ENCODE data around the gene ACVR1B.

The ACVR1B gene

GRCh38 chr12:51941604-51942003 lies 9.9 kb upstream of the ACVR1B start:
- TF ChIP-seq, protein P1, sequence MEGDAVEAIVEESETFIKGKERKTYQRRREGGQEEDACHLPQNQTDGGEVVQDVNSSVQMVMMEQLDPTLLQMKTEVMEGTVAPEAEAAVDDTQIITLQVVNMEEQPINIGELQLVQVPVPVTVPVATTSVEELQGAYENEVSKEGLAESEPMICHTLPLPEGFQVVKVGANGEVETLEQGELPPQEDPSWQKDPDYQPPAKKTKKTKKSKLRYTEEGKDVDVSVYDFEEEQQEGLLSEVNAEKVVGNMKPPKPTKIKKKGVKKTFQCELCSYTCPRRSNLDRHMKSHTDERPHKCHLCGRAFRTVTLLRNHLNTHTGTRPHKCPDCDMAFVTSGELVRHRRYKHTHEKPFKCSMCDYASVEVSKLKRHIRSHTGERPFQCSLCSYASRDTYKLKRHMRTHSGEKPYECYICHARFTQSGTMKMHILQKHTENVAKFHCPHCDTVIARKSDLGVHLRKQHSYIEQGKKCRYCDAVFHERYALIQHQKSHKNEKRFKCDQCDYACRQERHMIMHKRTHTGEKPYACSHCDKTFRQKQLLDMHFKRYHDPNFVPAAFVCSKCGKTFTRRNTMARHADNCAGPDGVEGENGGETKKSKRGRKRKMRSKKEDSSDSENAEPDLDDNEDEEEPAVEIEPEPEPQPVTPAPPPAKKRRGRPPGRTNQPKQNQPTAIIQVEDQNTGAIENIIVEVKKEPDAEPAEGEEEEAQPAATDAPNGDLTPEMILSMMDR (IDR thresholded peaks at IDR 0.05; ENCODE audit: insufficient read depth, low read length, missing control alignments): no peak
- POLR2A ChIA-PET: no interaction called here
- H3K4me3 ChIP-seq (ENCODE audit: low read depth, low read length): no peak overlapping the region
- no peak for DNase-seq (ENCODE audit: low read depth, low spot score)
- CTCF ChIA-PET: interaction anchor here (0.7 to 1.4 kb wide), 6 partner anchors 14 to 84 kb away, joined by 3 to 5 read pairs (median 4); no protein-coding TSS in a partner anchor

- DNase-seq (ENCODE audit: low read depth, low spot score): no peak
- TF ChIP-seq, protein P1 (IDR thresholded peaks at IDR 0.05; ENCODE audit: insufficient read depth, low read length, missing control alignments): no peak
- ChIA-PET CTCF (interaction anchor here (0.7 to 1.4 kb wide), 5 partner anchors 15 to 83 kb away, joined by 3 to 5 read pairs (median 3); no protein-coding TSS in a partner anchor), POLR2A (no interaction called here)
- no peak overlapping the region for H3K4me3 ChIP-seq (ENCODE audit: low read depth, low read length)
These were observed 9.4 kb upstream of the ACVR1B start for GRCh38 chr12:51942056-51942455.

GRCh38 chr12:51942501-51943000 lies 8.9 kb upstream of the ACVR1B start:
- H3K4me3 ChIP-seq (ENCODE audit: low read depth, low read length): no peak overlapping the region
- CTCF ChIA-PET: interaction anchor here (1.4 to 1.5 kb wide), 2 partner anchors 19 to 20 kb away, joined by 5 to 6 read pairs; no protein-coding TSS in a partner anchor
- DNase-seq (ENCODE audit: low read depth, low spot score): no peak
- POLR2A ChIA-PET: no interaction called here
- TF ChIP-seq, protein P1 (IDR thresholded peaks at IDR 0.05; ENCODE audit: insufficient read depth, low read length, missing control alignments): no peak

- POLR2A ChIA-PET: no interaction called here
- no peak for DNase-seq (ENCODE audit: low read depth, low spot score)
- no peak overlapping the region for H3K4me3 ChIP-seq (ENCODE audit: low read depth, low read length)
- TF ChIP-seq, protein P1 (IDR thresholded peaks at IDR 0.05; ENCODE audit: insufficient read depth, low read length, missing control alignments): no peak
- CTCF ChIA-PET: interaction anchor here (1.5 kb wide), 1 partner anchor 20 kb away, joined by 6 read pairs; no protein-coding TSS in a partner anchor
These were observed 8.2 kb upstream of the ACVR1B start for GRCh38 chr12:51943346-51943745.

- no peak overlapping the region for H3K4me3 ChIP-seq (ENCODE audit: low read depth, low read length)
- POLR2A ChIA-PET: no interaction called here
- CTCF ChIA-PET: no interaction called here
- no peak for DNase-seq (ENCODE audit: low read depth, low spot score)
- TF ChIP-seq, protein P1 (IDR thresholded peaks at IDR 0.05; ENCODE audit: insufficient read depth, low read length, missing control alignments): no peak
These were observed 6.8 kb upstream of the ACVR1B start for GRCh38 chr12:51944608-51945233.

GRCh38 chr12:51947246-51947996 lies 4.1 kb upstream of the ACVR1B start:
- ChIA-PET POLR2A (no interaction called here), CTCF (interaction anchor here (0.6 to 1.4 kb wide), 2 partner anchors 24 to 76 kb away, joined by 3 to 4 read pairs; no protein-coding TSS in a partner anchor)
- TF ChIP-seq, protein P1 (IDR thresholded peaks at IDR 0.05; ENCODE audit: insufficient read depth, low read length, missing control alignments): no peak
- H3K4me3 ChIP-seq (ENCODE audit: low read depth, low read length): no peak overlapping the region
- no peak for DNase-seq (ENCODE audit: low read depth, low spot score)

Measured in AG04449 (cell line).